Activated CD4-positive, alpha-beta T cell treated with anti-CD3 and anti-CD28 coated beads, Interleukin-2, amount 10 ng/mL, durations not matched to agents 7 days and 5 days (primary cell): ENCODE results near the gene VCX2. TPM values are rescaled to one million over a fixed set of nuclear protein-coding genes. Genes with fewer than 3 reads are reported as not detected.
"Not testable (repeated sequence)": the region's sequence is repeated elsewhere in the genome, so short reads cannot be mapped to it uniquely, and the experiment has no call there.

Experiments used
- CTCF ChIA-PET: fragments of 350-600 bp; sonication (Branson Sonifier 250); formaldehyde crosslinking; loops from one replicate; lab custom pipeline; 2021; ENCODE audit warnings: antibody characterized with exemption; lab: Charles Lee
- POLR2A ChIA-PET: fragments of 350-600 bp; sonication (Branson Sonifier 250); formaldehyde crosslinking; loops from one replicate; lab custom pipeline; 2021; ENCODE audit warnings: antibody characterized with exemption; lab: Charles Lee
- DNase-seq: peaks from one replicate; pipeline ENCODE4 v3.0.0-alpha.2; 2020
- H3K27ac Mint-ChIP-seq: one replicate; pipeline ENCODE4 v1.8.0; 2021; ENCODE audit warnings: mild to moderate bottlenecking, moderate library complexity, mixed read lengths
- H3K27me3 Mint-ChIP-seq: one replicate; pipeline ENCODE4 v1.8.0; 2021; ENCODE audit warnings: mixed read lengths
- H3K36me3 Mint-ChIP-seq: one replicate; pipeline ENCODE4 v1.8.0; 2021; ENCODE audit warnings: low read depth, mixed read lengths
- H3K4me1 Mint-ChIP-seq: one replicate; pipeline ENCODE4 v1.8.0; 2021; ENCODE audit warnings: mixed read lengths
- H3K4me3 Mint-ChIP-seq: one replicate; pipeline ENCODE4 v1.8.0; 2021; ENCODE audit warnings: mild to moderate bottlenecking, moderate library complexity, mixed read lengths
- H3K9me3 Mint-ChIP-seq: one replicate; pipeline ENCODE4 v1.8.0; 2021; ENCODE audit warnings: mixed read lengths
- total RNA-seq, 2 experiments: library from RNA; stranded (reverse); gene quantifications; one replicate each; pipeline ENCODE4 v1.2.3, GENCODE V29; 2021

Gene VCX2
- total RNA-seq: not detected

DNA sequence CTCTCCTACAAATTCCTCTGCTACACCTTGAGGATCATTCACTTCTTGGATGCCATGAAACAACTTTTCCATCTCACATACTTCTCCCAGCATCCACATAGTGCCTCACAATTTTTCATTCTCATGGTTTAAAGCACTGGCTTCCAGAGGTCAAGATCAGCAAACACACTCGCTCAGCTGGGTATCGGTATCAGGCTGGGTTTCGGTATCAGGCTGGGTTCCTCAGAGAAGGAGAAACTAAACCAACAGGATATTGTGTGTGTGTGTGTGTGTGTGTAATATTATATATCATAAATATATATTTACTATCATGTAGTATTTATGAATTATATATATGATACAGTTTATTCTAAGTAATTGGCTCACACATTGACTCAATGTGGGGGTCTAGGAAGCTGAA, at the start of gene VCX2:
Gene VCX2 (minus strand): TSS at position 99 of the 400 bp plus-strand sequence. CDS start 624 bp downstream, outside the sequence.
- DNase-seq, H3K9me3 Mint-ChIP-seq, CTCF ChIA-PET, POLR2A ChIA-PET, H3K4me1 Mint-ChIP-seq, H3K36me3 Mint-ChIP-seq, H3K27me3 Mint-ChIP-seq, H3K27ac Mint-ChIP-seq, H3K4me3 Mint-ChIP-seq: not testable (repeated sequence)

GRCh38 chrX:8204943-8205342, 33.9 kb upstream of the VCX2 start:
- Mint-ChIP-seq H3K27me3 (no peaks in the 10 kb centered on the region), H3K36me3 (no peaks in the 10 kb centered on the region), H3K4me1 (no peaks in the 10 kb centered on the region), H3K4me3 (no peak overlapping the region), H3K27ac (no peak overlapping the region), H3K9me3 (no peaks in the 10 kb centered on the region)
- POLR2A ChIA-PET: no interaction called here
- CTCF ChIA-PET: no interaction called here
- DNase-seq: no peak

GRCh38 chrX:8204169-8204935, 33.3 kb upstream of the VCX2 start:
- no peaks in the 10 kb centered on the region for H3K9me3 Mint-ChIP-seq
- H3K4me3 Mint-ChIP-seq: no peak overlapping the region
- no peaks in the 10 kb centered on the region for H3K36me3 Mint-ChIP-seq
- no peak for DNase-seq
- POLR2A ChIA-PET: no interaction called here
- no peaks in the 10 kb centered on the region for H3K27me3 Mint-ChIP-seq
- H3K27ac Mint-ChIP-seq: no peak overlapping the region
- CTCF ChIA-PET: no interaction called here
- no peaks in the 10 kb centered on the region for H3K4me1 Mint-ChIP-seq

DNA sequence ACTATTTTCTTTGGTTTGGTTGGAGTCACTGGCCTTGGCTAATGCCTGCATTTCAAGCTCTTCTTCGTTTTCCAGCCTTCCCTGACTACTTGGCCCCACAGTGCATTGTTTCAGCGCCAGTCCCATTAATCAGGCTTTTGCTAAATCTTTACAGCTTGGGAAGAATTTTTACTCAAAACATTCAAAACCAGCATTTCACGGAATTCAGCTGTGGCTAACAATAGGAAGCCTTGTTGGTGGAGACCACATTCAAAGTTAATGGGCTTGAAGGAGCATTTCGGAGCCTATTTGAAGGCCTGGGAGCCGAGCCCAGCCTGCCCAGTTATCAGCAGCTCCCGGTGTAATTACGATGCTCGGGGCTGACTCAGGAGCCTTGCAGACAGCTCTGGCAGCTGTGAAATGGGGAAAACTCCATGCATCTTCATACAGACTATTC, 30.8 kb upstream of the VCX2 start:
- Mint-ChIP-seq H3K9me3 (peaks cover 2% of the 10 kb centered on the region), H3K36me3 (no peaks in the 10 kb centered on the region), H3K27ac (no peak overlapping the region), H3K27me3 (no peaks in the 10 kb centered on the region), H3K4me1 (no peaks in the 10 kb centered on the region), H3K4me3 (no peak overlapping the region)
- DNase-seq: no peak
- ChIA-PET CTCF (no interaction called here), POLR2A (no interaction called here)

DNA sequence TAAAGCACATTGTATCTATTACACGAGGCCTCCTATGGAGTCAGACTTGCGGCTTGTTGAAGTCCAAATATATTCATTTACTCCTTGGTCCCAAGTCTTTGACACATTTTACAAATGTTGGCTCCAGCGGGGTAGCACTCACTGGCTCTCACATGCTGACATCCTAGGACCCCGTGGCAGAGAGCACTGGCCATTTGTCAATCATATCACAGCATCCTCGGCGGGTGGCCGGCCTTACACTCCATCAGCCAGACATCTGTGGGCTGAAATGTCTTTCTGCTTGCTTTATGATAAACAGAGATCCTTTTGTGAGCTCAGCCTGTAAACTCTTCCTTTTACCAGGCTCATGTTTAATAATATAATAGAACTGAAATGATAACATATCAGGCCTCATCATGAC, 25.7 kb upstream of the VCX2 start:
- Mint-ChIP-seq H3K27ac (no peak overlapping the region), H3K27me3 (no peaks in the 10 kb centered on the region), H3K4me3 (no peak overlapping the region), H3K4me1 (no peaks in the 10 kb centered on the region), H3K36me3 (no peaks in the 10 kb centered on the region), H3K9me3 (peaks cover 2% of the 10 kb centered on the region)
- POLR2A ChIA-PET: no interaction called here
- no peak for DNase-seq
- CTCF ChIA-PET: no interaction called here

- H3K27ac Mint-ChIP-seq: no peak overlapping the region
- no peaks in the 10 kb centered on the region for H3K27me3 Mint-ChIP-seq
- CTCF ChIA-PET: no interaction called here
- H3K36me3 Mint-ChIP-seq: no peaks in the 10 kb centered on the region
- no peaks in the 10 kb centered on the region for H3K4me1 Mint-ChIP-seq
- no peak for DNase-seq
- H3K4me3 Mint-ChIP-seq: no peak overlapping the region
- peaks cover 2% of the 10 kb centered on the region for H3K9me3 Mint-ChIP-seq
- POLR2A ChIA-PET: no interaction called here
Observed at GRCh38 chrX:8194216-8194615, 23.1 kb upstream of the VCX2 start.

DNA sequence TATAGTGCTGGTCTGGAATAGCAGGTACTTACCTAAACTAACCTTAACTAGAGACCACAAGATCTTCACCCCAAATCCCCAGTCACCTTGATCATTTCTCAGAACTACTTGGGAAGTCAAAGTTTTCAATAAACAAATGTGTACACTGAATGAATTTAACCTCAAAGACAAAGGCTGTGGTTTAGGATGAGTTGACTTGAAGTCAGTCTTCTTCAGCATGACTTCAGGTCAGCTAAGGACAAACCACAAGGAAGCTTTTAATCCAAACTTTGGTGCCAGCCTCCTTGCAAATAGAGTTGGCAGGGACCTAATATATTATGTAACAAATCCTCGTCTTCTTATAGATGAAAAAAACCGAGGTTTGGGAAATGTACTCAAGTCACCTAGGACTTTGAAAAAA, 21.2 kb upstream of the VCX2 start:
- no peak for DNase-seq
- H3K4me3 Mint-ChIP-seq: no peak overlapping the region
- H3K27ac Mint-ChIP-seq: no peak overlapping the region
- CTCF ChIA-PET: no interaction called here
- POLR2A ChIA-PET: no interaction called here
- H3K9me3 Mint-ChIP-seq: no peaks in the 10 kb centered on the region
- H3K27me3 Mint-ChIP-seq: no peaks in the 10 kb centered on the region
- H3K4me1 Mint-ChIP-seq: no peaks in the 10 kb centered on the region
- H3K36me3 Mint-ChIP-seq: no peaks in the 10 kb centered on the region

- no peak for DNase-seq
- CTCF ChIA-PET: no interaction called here
- H3K27me3 Mint-ChIP-seq: no peaks in the 10 kb centered on the region
- POLR2A ChIA-PET: no interaction called here
- H3K4me3 Mint-ChIP-seq: no peak overlapping the region
- H3K9me3 Mint-ChIP-seq: no peaks in the 10 kb centered on the region
- no peak overlapping the region for H3K27ac Mint-ChIP-seq
- no peaks in the 10 kb centered on the region for H3K36me3 Mint-ChIP-seq
- H3K4me1 Mint-ChIP-seq: no peaks in the 10 kb centered on the region
Observed at GRCh38 chrX:8191022-8191421, 20.0 kb upstream of the VCX2 start.

DNA sequence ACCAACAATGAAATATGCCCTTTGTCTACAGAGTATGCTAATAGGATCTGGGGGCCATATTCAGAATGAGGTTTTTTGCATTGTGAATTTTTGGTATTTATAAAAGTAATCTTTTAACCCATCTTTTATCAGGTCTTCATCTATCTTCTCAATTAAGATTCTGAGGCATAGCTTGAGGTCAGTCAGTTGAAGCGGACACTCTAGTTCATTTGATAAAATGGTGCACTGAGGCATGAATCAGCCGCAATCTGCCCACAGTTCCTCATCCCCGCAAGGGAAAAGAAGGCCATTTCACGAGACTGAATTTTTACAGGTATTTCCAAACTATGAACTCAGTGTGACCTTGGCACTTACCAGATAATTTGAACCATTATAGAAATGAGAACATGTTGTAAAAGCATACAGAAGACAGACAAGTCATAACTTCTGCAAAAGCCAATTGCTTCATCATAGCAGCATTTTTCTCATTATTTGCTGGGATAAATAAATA, 19.3 kb upstream of the VCX2 start:
- ChIA-PET CTCF (no interaction called here), POLR2A (no interaction called here)
- H3K9me3 Mint-ChIP-seq: no peaks in the 10 kb centered on the region
- H3K27ac Mint-ChIP-seq: no peak overlapping the region
- no peaks in the 10 kb centered on the region for H3K36me3 Mint-ChIP-seq
- no peaks in the 10 kb centered on the region for H3K4me1 Mint-ChIP-seq
- H3K4me3 Mint-ChIP-seq: no peak overlapping the region
- DNase-seq: no peak
- no peaks in the 10 kb centered on the region for H3K27me3 Mint-ChIP-seq

- no peak for DNase-seq
- Mint-ChIP-seq H3K4me3 (no peak overlapping the region), H3K4me1 (no peaks in the 10 kb centered on the region), H3K9me3 (no peaks in the 10 kb centered on the region), H3K27ac (no peak overlapping the region), H3K27me3 (no peaks in the 10 kb centered on the region), H3K36me3 (no peaks in the 10 kb centered on the region)
- ChIA-PET CTCF (no interaction called here), POLR2A (no interaction called here)
Observed at GRCh38 chrX:8189096-8189830, 18.2 kb upstream of the VCX2 start.

- DNase-seq: no peak
- no peak overlapping the region for H3K4me3 Mint-ChIP-seq
- H3K27me3 Mint-ChIP-seq: no peaks in the 10 kb centered on the region
- no peaks in the 10 kb centered on the region for H3K4me1 Mint-ChIP-seq
- H3K27ac Mint-ChIP-seq: no peak overlapping the region
- CTCF ChIA-PET: no interaction called here
- no peaks in the 10 kb centered on the region for H3K9me3 Mint-ChIP-seq
- POLR2A ChIA-PET: no interaction called here
- H3K36me3 Mint-ChIP-seq: no peaks in the 10 kb centered on the region
Observed at GRCh38 chrX:8183346-8183745, 12.3 kb upstream of the VCX2 start.

DNA sequence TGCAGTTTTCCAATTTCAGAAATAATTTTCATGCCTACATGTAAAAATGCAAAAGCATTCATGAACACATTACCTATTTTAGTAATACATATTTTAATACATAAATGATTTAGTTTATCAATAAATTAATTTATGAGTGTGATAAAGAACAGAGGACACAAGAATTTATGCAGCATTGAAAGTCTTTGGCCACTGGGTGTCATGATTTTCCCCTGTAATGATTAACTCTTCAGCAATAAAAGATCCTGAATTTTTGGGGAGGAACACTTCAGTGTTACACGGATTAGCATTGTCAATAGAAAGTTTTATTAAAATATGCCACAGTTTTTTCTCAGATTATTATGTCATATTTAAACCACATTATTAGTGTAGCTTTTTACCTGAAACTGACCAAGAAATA, 8.6 kb upstream of the VCX2 start:
- ChIA-PET CTCF (no interaction called here), POLR2A (no interaction called here)
- Mint-ChIP-seq H3K36me3 (no peaks in the 10 kb centered on the region), H3K27me3 (no peaks in the 10 kb centered on the region), H3K4me1 (no peaks in the 10 kb centered on the region), H3K4me3 (no peak overlapping the region), H3K27ac (no peak overlapping the region), H3K9me3 (no peaks in the 10 kb centered on the region)
- no peak for DNase-seq

DNA sequence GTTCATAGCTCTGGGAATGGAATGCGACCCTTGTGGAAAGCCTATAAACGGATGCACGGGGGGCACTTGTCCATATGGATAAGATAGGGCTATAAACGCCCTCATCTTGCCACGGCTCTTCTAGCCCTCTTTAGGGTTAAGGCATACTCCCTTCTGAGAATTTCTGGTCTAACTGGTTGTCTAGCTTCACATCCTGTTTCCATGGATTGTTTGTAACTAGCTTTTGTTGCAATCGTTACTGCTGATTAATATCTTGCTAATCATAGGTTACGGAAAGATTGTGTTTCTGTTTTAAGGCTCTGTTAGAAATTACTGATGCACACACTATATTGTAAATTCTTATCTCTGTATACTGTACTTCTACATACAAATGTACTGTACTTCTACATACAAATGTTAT, 17.1 kb downstream of the VCX2 start:
- H3K36me3 Mint-ChIP-seq, H3K4me3 Mint-ChIP-seq, H3K27me3 Mint-ChIP-seq, H3K4me1 Mint-ChIP-seq, DNase-seq, H3K27ac Mint-ChIP-seq, POLR2A ChIA-PET, H3K9me3 Mint-ChIP-seq, CTCF ChIA-PET: not testable (repeated sequence)
